Neuronal stem cell (in vitro differentiated cells): ENCODE results near the gene CEP170B.

Source experiments
- DNase-seq: peaks from one replicate; pipeline ENCODE4 v3.0.0-alpha.2; 2013; ENCODE audit warnings: low spot score
- H2AFZ ChIP-seq: one replicate; pipeline ENCODE4 v1.6.1; 2013; ENCODE audit warnings: mild to moderate bottlenecking, low read length, inconsistent platforms
- H2AK5ac ChIP-seq: 2 replicates; pipeline ENCODE4 v1.6.1; 2013; ENCODE audit warnings: low read depth, mild to moderate bottlenecking, inconsistent platforms, low read length, moderate library complexity, mixed read lengths
- H2BK120ac ChIP-seq: 2 replicates; pipeline ENCODE4 v1.6.1; 2013; ENCODE audit warnings: low read depth, mild to moderate bottlenecking, inconsistent platforms, low read length, moderate library complexity, mixed read lengths
- H2BK12ac ChIP-seq: one replicate; pipeline ENCODE4 v1.6.1; 2013; ENCODE audit warnings: low read length, inconsistent platforms
- H2BK15ac ChIP-seq: 2 replicates; pipeline ENCODE4 v1.6.1; 2013; ENCODE audit warnings: mild to moderate bottlenecking, low read length, inconsistent platforms, mixed read lengths
- H2BK5ac ChIP-seq: one replicate; pipeline ENCODE4 v1.6.1; 2013; ENCODE audit warnings: inconsistent platforms, mild to moderate bottlenecking, low read length, moderate library complexity
- H3K14ac ChIP-seq: one replicate; pipeline ENCODE4 v1.6.1; 2013; ENCODE audit warnings: low read length, inconsistent platforms
- H3K18ac ChIP-seq: 2 replicates; pipeline ENCODE4 v1.6.1; 2013; ENCODE audit warnings: low read length, inconsistent platforms
- H3K23ac ChIP-seq: 2 replicates; pipeline ENCODE4 v1.6.1; 2013; ENCODE audit warnings: low read depth, mild to moderate bottlenecking, mixed read lengths, low read length, inconsistent platforms; ENCODE audit not compliant: poor library complexity
- H3K27ac ChIP-seq: replicated peaks from 3 replicates; pipeline ENCODE4 v1.5.1; 2013; ENCODE audit warnings: low read length, inconsistent platforms
- H3K27me3 ChIP-seq, 3 experiments: 2 replicates each; pipeline ENCODE4 v1.6.1; 2013; ENCODE audit warnings: low read length in 3 of 3, mild to moderate bottlenecking in 2 of 3, inconsistent platforms in 1 of 3, low read depth in 1 of 3, mixed read lengths in 1 of 3, moderate library complexity in 1 of 3; ENCODE audit not compliant: control insufficient read depth in 3 of 3, insufficient read depth in 3 of 3
- H3K36me3 ChIP-seq, 2 donors: replicated peaks in 1 of 2; 2 replicates each; pipeline ENCODE4 v1.6.1; 2013; ENCODE audit warnings: low read length in 2 of 2; ENCODE audit not compliant: control insufficient read depth in 2 of 2, insufficient read depth in 2 of 2
- H3K4ac ChIP-seq: 2 replicates; pipeline ENCODE4 v1.6.1; 2013; ENCODE audit warnings: inconsistent platforms, mild to moderate bottlenecking, low read length, moderate library complexity
- H3K4me1 ChIP-seq, 2 donors: 1 replicate in 1 of 2; 2 replicates in 1 of 2; pipeline ENCODE4 v1.6.1; 2013; ENCODE audit warnings: low read length in 2 of 2, low read depth in 1 of 2; ENCODE audit not compliant: control insufficient read depth in 2 of 2, insufficient read depth in 1 of 2
- H3K4me2 ChIP-seq: one replicate; pipeline ENCODE4 v1.6.1; 2013; ENCODE audit warnings: mild to moderate bottlenecking, low read length, inconsistent platforms; ENCODE audit not compliant: insufficient read depth, poor library complexity, severe bottlenecking
- H3K4me3 ChIP-seq, 2 donors: 2 replicates each; pipeline ENCODE4 v1.5.1; 2013; ENCODE audit warnings: low read length in 2 of 2, mild to moderate bottlenecking in 2 of 2, inconsistent platforms in 1 of 2, moderate library complexity in 1 of 2
- H3K79me1 ChIP-seq: one replicate; pipeline ENCODE4 v1.6.1; 2013; ENCODE audit warnings: low read depth, mild to moderate bottlenecking, inconsistent platforms, low read length, moderate library complexity
- H3K9ac ChIP-seq: one replicate; pipeline ENCODE4 v1.6.1; 2013; ENCODE audit warnings: mild to moderate bottlenecking, low read depth, low read length, inconsistent platforms; ENCODE audit not compliant: poor library complexity
- H3K9me3 ChIP-seq, 2 donors: replicated peaks in 1 of 2; 2 replicates each; pipeline versions ENCODE3 to v1.6.1; 2013; ENCODE audit warnings: low read length in 2 of 2, mild to moderate bottlenecking in 2 of 2, inconsistent platforms in 1 of 2, low read depth in 1 of 2, mixed read lengths in 1 of 2, moderate library complexity in 1 of 2; ENCODE audit not compliant: control insufficient read depth in 2 of 2, insufficient read depth in 1 of 2
- H4K8ac ChIP-seq: one replicate; pipeline ENCODE4 v1.6.1; 2013; ENCODE audit warnings: low read depth, mild to moderate bottlenecking, inconsistent platforms, low read length, moderate library complexity
- H4K91ac ChIP-seq: one replicate; pipeline ENCODE4 v1.6.1; 2013; ENCODE audit warnings: low read length, low read depth, mild to moderate bottlenecking, inconsistent platforms; ENCODE audit not compliant: poor library complexity
- WGBS, 2 donors: extraction: QIAGEN DNeasy Blood & Tissue Kit; methylation state at CpG; one replicate each; pipeline ENCODE4 v1.1.7; 2013; ENCODE audit warnings: missing lambda C conversion rate in 2 of 2, mixed read lengths in 1 of 2; ENCODE audit not compliant: insufficient read length in 2 of 2, insufficient replicate concordance in 1 of 2; ENCODE audit errors: extremely low coverage in 2 of 2; 5-methylcytosine and 5-hydroxymethylcytosine counted together

Gene CEP170B

GRCh38 chr14:104819361-104819781 is 45.7 kb upstream of the CEP170B start:
- Histone ChIP-seq H2BK12ac (no peak overlapping the region), H3K18ac (no peak overlapping the region), H3K14ac (no peak overlapping the region), H3K4ac (no peak overlapping the region), H3K36me3 (peaks cover 0 to 11% of the 10 kb centered on the region in 2 donors), H3K9ac (no peak overlapping the region), H3K79me1 (no peaks in the 10 kb centered on the region), H3K4me2 (no peak overlapping the region), H3K27me3 (peaks cover 0 to 3% (median 0%) of the 10 kb centered on the region in 3 experiments), H3K4me1 (peaks cover 4 to 5% of the 10 kb centered on the region in 2 donors), H3K23ac (no peak overlapping the region), H2BK5ac (no peak overlapping the region), H3K27ac (no peak overlapping the region), H4K91ac (no peak overlapping the region), H4K8ac (no peak overlapping the region), H2AFZ (no peak overlapping the region), H2AK5ac (no peak overlapping the region), H2BK120ac (no peak overlapping the region), H2BK15ac (no peak overlapping the region), H3K4me3 (no peak overlapping the region), H3K9me3 (peaks cover 0 to under 1% of the 10 kb centered on the region in 2 donors)
- WGBS, 2 donors = no CpG with 5 or more reads among the region's 12 CpGs
- no peak for DNase-seq

- no peak for DNase-seq
- Histone ChIP-seq H2BK5ac (no peak overlapping the region), H2BK120ac (no peak overlapping the region), H3K23ac (no peak overlapping the region), H3K79me1 (no peaks in the 10 kb centered on the region), H4K8ac (peak overlapping the region; percentile 84), H3K4ac (no peak overlapping the region), H3K27ac (no peak overlapping the region), H3K4me1 (peaks cover 3 to 4% of the 10 kb centered on the region in 2 donors), H4K91ac (no peak overlapping the region), H3K4me2 (no peak overlapping the region), H2BK15ac (no peak overlapping the region), H3K9me3 (peaks cover 5 to 7% of the 10 kb centered on the region in 2 donors), H3K14ac (no peak overlapping the region), H3K27me3 (peaks cover 2 to 16% (median 3%) of the 10 kb centered on the region in 3 experiments), H3K4me3 (no peak overlapping the region), H2BK12ac (no peak overlapping the region), H2AK5ac (no peak overlapping the region), H3K18ac (no peak overlapping the region), H3K36me3 (peaks cover 0 to 11% of the 10 kb centered on the region in 2 donors), H2AFZ (no peak overlapping the region), H3K9ac (no peak overlapping the region)
- no CpG with 5 or more reads among the region's 22 CpGs for WGBS, 2 donors
Measured at GRCh38 chr14:104820669-104821228, 44.3 kb upstream of the CEP170B start.

- Histone ChIP-seq H3K4me3 (no peak overlapping the region), H3K9me3 (peaks cover 5 to 7% of the 10 kb centered on the region in 2 donors), H3K9ac (peak overlapping the region; percentile 33), H2AK5ac (peak overlapping the region; percentile 14), H4K8ac (peak overlapping the region; percentile 84), H3K18ac (no peak overlapping the region), H2BK15ac (no peak overlapping the region), H3K4ac (no peak overlapping the region), H3K36me3 (peaks cover 0 to 11% of the 10 kb centered on the region in 2 donors), H3K27ac (no peak overlapping the region), H3K14ac (no peak overlapping the region), H2AFZ (no peak overlapping the region), H3K23ac (peak overlapping the region; percentile 60), H2BK12ac (no peak overlapping the region), H4K91ac (no peak overlapping the region), H2BK120ac (no peak overlapping the region), H2BK5ac (no peak overlapping the region), H3K4me1 (peaks cover 3 to 6% of the 10 kb centered on the region in 2 donors), H3K4me2 (no peak overlapping the region), H3K27me3 (peaks cover 2 to 21% (median 4%) of the 10 kb centered on the region in 3 experiments), H3K79me1 (no peaks in the 10 kb centered on the region)
- no peak for DNase-seq
- WGBS, 2 donors = no CpG with 5 or more reads among the region's 23 CpGs
Measured at GRCh38 chr14:104821229-104821945, 43.7 kb upstream of the CEP170B start.

- H4K8ac ChIP-seq = no peak overlapping the region
- WGBS, 2 donors = no CpG with 5 or more reads among the region's 27 CpGs
- H3K9ac ChIP-seq = no peak overlapping the region
- peaks cover 5 to 7% of the 10 kb centered on the region in 2 donors for H3K9me3 ChIP-seq
- peaks cover under 1% of the 10 kb centered on the region for H3K79me1 ChIP-seq
- H2BK5ac ChIP-seq = no peak overlapping the region
- DNase-seq = no peak
- H4K91ac ChIP-seq = no peak overlapping the region
- no peak overlapping the region for H2AFZ ChIP-seq
- no peak overlapping the region for H3K4me2 ChIP-seq
- no peak overlapping the region for H2AK5ac ChIP-seq
- no peak overlapping the region for H3K14ac ChIP-seq
- peaks cover 0 to 11% of the 10 kb centered on the region in 2 donors for H3K36me3 ChIP-seq
- H3K4ac ChIP-seq = no peak overlapping the region
- H2BK120ac ChIP-seq = no peak overlapping the region
- H2BK15ac ChIP-seq = no peak overlapping the region
- H3K23ac ChIP-seq = no peak overlapping the region
- H2BK12ac ChIP-seq = no peak overlapping the region
- no peak overlapping the region for H3K4me3 ChIP-seq
- peaks cover under 1 to 3% of the 10 kb centered on the region in 2 donors for H3K4me1 ChIP-seq
- H3K27ac ChIP-seq = no peak overlapping the region
- no peak overlapping the region for H3K18ac ChIP-seq
- peaks cover 2 to 22% (median 5%) of the 10 kb centered on the region in 3 experiments for H3K27me3 ChIP-seq
Measured at GRCh38 chr14:104821971-104822608, 43.0 kb upstream of the CEP170B start.
